Stimulated activated effector memory CD8-positive, alpha-beta T cell treated with anti-CD3 and anti-CD28 coated beads, Interleukin-12 subunit alpha, Interleukin-12 subunit beta, amount 100 ng/mL, for 72 hours (primary cell): ENCODE measurements around the gene UBAC2.
A peak's percentile ranks its signal among the peaks of the same experiment; 100 is the strongest.
"Not testable (repeated sequence)": the region's sequence is repeated elsewhere in the genome, so short reads cannot be mapped to it uniquely, and the experiment has no call there.

Source experiments
- ATAC-seq: fragments of 150-1000 bp; cut with Tn5 transposase; 2 replicates; pipeline ENCODE4 v1.10.0; 2021
- DNase-seq, 2 donors: peaks; one replicate each; pipeline ENCODE4 v3.0.0; 2021 to 2022; ENCODE audit warnings: low spot score in 2 of 2
- H3K27ac Mint-ChIP-seq: one replicate; pipeline ENCODE4 v1.8.0; 2022; ENCODE audit warnings: mild to moderate bottlenecking, mixed read lengths
- H3K36me3 Mint-ChIP-seq: one replicate; pipeline ENCODE4 v1.8.0; 2022; ENCODE audit warnings: mild to moderate bottlenecking, mixed read lengths
- H3K4me1 Mint-ChIP-seq: one replicate; pipeline ENCODE4 v1.8.0; 2022; ENCODE audit warnings: mixed read lengths
- H3K4me3 Mint-ChIP-seq: one replicate; pipeline ENCODE4 v1.8.0; 2022; ENCODE audit warnings: mild to moderate bottlenecking, mixed read lengths
- H3K9me3 Mint-ChIP-seq: one replicate; pipeline ENCODE4 v1.8.0; 2022; ENCODE audit warnings: mixed read lengths

Gene UBAC2

DNA sequence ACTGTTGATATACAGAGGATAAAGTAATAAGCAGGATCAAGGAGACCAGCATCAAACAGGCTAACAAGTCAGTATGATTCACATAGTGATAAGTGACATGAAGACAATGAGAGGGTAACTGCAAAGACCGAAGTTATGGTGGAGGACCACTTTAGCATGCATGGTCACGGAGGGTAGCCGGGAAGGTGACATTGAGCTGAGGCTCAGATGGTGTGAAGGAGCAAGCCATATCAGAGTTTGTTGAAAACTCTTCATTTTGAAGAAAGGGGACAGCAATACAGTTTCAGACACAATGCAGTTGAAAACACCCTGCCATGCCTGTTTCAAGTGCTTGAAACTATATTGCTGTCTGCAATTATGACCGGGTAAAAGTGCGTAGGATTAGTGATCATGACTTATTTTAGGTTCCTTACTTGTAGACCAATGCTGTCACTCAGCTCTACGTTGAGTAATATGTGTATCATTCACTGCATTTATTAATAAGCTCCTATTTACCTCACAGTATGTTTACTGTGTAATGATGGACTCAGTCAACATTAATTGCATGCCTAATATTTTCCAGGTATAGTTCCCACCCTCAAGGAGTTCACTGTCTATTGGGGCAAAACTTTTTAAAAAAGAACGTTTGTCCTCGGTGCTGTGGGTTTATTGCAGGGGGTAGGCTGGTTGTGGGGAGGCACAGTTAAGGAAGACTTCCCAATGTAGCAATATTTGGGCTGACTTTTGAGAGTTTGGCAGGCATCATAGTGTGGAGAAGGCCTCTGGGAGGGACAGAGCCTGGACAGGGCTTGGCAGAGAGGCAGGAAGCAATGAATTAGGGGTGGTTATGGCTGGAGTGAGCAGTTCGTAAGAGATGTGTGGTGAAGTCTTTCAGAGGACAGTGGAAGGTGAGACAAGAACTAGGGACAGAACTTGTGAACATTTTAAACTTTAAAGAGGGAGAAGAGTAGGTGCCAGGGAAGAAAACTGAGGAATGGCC lies 3.2 kb downstream of the UBAC2 start:
- peaks cover 73% of the 10 kb centered on the region for H3K4me1 Mint-ChIP-seq
- ATAC-seq (peak; percentile 65), DNase-seq (peak in 1 of 2 donors; percentile 55)
- H3K27ac Mint-ChIP-seq = peak overlapping the region; percentile 24
- H3K9me3 Mint-ChIP-seq = no peaks in the 10 kb centered on the region
- H3K36me3 Mint-ChIP-seq = peaks cover 69% of the 10 kb centered on the region
- H3K4me3 Mint-ChIP-seq = peak overlapping the region; percentile 88

DNA sequence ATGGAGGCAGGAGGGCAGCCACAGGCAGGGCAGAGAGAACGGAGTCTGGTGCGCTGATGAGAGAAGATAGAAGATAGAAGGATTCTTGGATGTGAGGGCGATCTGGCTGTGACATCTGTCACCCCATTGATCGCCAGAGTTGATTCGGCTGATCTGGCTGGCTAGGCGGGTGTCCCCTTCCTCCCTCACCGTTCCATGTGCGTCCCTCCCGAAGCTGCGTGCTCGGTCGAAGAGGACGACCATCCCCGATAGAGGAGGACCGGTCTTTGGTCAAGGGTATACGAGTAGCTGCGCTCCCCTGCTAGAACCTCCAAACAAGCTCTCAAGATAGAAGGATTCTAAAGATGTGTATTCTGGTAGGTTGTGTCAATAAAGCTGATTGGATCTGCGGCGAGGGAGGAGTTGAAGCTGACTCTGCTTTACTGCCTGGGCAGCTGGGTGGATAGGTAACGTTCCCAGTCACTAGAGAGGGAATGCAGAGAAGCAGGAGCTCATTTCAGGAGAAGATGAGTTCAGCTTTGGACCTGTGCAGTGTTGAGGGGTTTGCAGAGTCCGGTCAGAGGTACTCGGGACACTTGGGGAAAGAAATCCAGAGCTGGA lies 5.1 kb downstream of the UBAC2 start:
- peaks cover 77% of the 10 kb centered on the region for H3K4me1 Mint-ChIP-seq
- ATAC-seq (no peak), DNase-seq (peak in 1 of 2 donors; percentile 46)
- H3K9me3 Mint-ChIP-seq = no peaks in the 10 kb centered on the region
- peaks cover 62% of the 10 kb centered on the region for H3K36me3 Mint-ChIP-seq
- peak overlapping the region; percentile 24 for H3K27ac Mint-ChIP-seq
- H3K4me3 Mint-ChIP-seq = peak overlapping the region; percentile 88

GRCh38 chr13:99206226-99206625 lies 5.6 kb downstream of the UBAC2 start:
- peaks cover 78% of the 10 kb centered on the region for H3K4me1 Mint-ChIP-seq
- no peaks in the 10 kb centered on the region for H3K9me3 Mint-ChIP-seq
- peak overlapping the region; percentile 88 for H3K4me3 Mint-ChIP-seq
- H3K27ac Mint-ChIP-seq = peak overlapping the region; percentile 24
- peaks cover 61% of the 10 kb centered on the region for H3K36me3 Mint-ChIP-seq
- ATAC-seq = no peak
- DNase-seq = no peak

DNA sequence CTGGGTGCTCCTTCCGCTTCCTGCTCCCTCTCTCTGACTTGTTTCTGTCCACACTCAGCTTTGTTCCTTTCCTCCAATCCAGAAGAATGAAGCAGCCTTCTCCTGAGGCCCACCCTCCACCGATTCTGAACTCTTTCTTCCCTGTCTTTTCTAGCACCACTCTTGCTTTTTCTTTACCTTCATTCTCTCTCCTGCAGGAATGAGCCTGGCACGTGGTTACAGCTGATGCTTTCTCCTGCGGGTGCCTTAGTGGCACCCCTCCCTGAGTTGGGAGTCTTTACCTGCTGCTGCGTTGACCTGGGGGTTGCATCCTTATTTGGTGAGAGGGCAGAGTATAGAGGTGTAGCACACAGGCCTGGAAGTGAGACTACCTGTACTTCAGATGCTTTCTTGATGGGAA lies 6.2 kb downstream of the UBAC2 start:
- Mint-ChIP-seq H3K36me3 (peaks cover 54% of the 10 kb centered on the region), H3K27ac (peak overlapping the region; percentile 24)
- DNase-seq = peak in 1 of 2 donors; percentile 43

DNA sequence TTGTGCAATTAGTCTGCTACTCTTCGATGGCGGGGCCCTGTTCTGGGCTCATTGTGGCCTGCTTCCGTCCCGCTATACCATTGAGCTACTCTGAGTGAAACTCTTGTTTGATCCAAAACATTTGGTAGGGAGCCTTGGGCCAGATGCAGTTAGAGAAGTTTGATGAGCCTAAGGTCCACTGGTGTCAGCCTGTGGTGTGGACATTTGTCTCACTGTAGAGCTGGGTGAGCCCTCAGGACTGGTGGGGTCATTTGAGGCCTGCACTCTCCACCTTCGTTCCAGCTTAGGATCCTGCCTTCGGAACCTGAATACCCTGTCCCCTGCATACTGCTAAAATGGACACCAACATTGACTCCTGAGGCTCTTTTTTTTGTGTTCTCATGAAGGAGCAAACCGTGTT lies 6.9 kb downstream of the UBAC2 start:
- Mint-ChIP-seq H3K36me3 (peaks cover 49% of the 10 kb centered on the region), H3K4me3 (no peak overlapping the region), H3K9me3 (no peaks in the 10 kb centered on the region), H3K4me1 (peaks cover 79% of the 10 kb centered on the region), H3K27ac (no peak overlapping the region)
- DNase-seq = peak in 1 of 2 donors; percentile 43
- no peak for ATAC-seq

More for the DNA sequence above, 6.2 kb downstream of the UBAC2 start:
- ATAC-seq = no peak
- H3K9me3 Mint-ChIP-seq = no peaks in the 10 kb centered on the region
- peak overlapping the region; percentile 1 for H3K4me3 Mint-ChIP-seq
- peaks cover 80% of the 10 kb centered on the region for H3K4me1 Mint-ChIP-seq

DNA sequence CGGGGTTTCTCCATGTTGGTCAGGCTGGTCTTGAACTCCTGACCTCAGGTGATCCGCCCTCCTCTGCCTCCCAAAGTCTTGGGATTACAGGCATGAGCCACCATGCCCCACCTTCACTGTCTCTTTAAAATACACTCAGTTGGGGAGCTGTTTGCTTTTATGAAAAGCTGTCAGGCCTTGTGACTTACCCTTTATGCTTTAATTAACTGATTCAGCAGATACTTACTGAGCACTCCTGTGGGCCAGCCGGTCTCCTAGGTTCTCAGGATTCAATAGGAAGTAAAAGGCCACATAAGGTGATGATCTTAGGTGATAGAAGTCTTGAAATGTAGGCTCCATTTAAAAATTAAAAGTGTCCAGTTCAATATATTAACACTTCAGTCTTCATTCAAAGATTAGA lies 7.5 kb downstream of the UBAC2 start:
- H3K27ac Mint-ChIP-seq = no peak overlapping the region
- H3K36me3 Mint-ChIP-seq = peaks cover 50% of the 10 kb centered on the region

DNA sequence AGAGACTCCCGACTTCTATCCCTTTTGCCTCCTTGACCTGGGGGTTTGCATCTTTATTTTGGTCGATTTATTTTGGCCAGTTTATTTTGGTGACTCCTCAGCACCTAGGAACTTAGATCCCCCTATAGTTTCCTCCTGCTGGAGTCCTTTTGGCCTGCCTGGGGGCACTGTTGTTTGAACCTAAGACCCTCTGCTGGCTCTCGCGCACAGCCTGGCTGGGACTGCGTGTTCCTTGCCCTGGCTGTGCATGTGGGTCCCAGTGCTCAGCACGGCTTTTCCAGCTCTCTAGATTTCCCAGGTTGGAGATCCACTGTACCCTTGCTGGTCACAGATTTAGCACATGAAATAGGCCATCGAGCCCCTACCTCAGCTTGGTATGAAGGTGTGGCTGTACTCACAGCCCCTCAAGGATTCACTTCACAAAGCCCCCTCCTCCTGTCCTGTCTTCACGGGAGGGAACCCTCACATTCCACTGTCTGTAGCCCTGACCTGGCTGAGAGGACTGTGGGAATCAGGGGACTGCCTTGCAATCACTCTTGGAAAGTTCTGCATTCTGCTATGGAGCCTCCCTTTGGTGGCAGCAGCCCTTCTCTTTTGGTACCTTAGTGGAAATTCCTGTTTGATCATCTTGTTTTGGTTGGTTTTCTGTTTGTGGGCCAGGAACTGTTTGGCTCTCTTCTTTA lies 8.3 kb downstream of the UBAC2 start:
- H3K36me3 Mint-ChIP-seq = peaks cover 55% of the 10 kb centered on the region
- no peak for ATAC-seq
- H3K4me1 Mint-ChIP-seq = peaks cover 69% of the 10 kb centered on the region
- peak in 1 of 2 donors; percentile 45 for DNase-seq
- H3K27ac Mint-ChIP-seq = peak overlapping the region; percentile 35
- no peaks in the 10 kb centered on the region for H3K9me3 Mint-ChIP-seq
- no peak overlapping the region for H3K4me3 Mint-ChIP-seq

More for the DNA sequence above, 7.5 kb downstream of the UBAC2 start:
- peaks cover 75% of the 10 kb centered on the region for H3K4me1 Mint-ChIP-seq
- H3K4me3 Mint-ChIP-seq = no peak overlapping the region
- DNase-seq = no peak
- no peak for ATAC-seq
- H3K9me3 Mint-ChIP-seq = no peaks in the 10 kb centered on the region

- peaks cover 69% of the 10 kb centered on the region for H3K4me1 Mint-ChIP-seq
- DNase-seq, H3K9me3 Mint-ChIP-seq, H3K4me3 Mint-ChIP-seq, ATAC-seq, H3K27ac Mint-ChIP-seq: not testable (repeated sequence)
- peaks cover 50% of the 10 kb centered on the region for H3K36me3 Mint-ChIP-seq
These were observed 10.0 kb downstream of the UBAC2 start for GRCh38 chr13:99210627-99211026.

GRCh38 chr13:99211421-99212035 lies 10.9 kb downstream of the UBAC2 start:
- peaks cover 46% of the 10 kb centered on the region for H3K36me3 Mint-ChIP-seq
- no peak overlapping the region for H3K4me3 Mint-ChIP-seq
- H3K27ac Mint-ChIP-seq = no peak overlapping the region
- no peaks in the 10 kb centered on the region for H3K9me3 Mint-ChIP-seq
- no peak for ATAC-seq
- no peak for DNase-seq
- peaks cover 63% of the 10 kb centered on the region for H3K4me1 Mint-ChIP-seq

GRCh38 chr13:99214232-99214631 lies 13.6 kb downstream of the UBAC2 start:
- DNase-seq (no peak), ATAC-seq (peak; percentile 87)
- H3K27ac Mint-ChIP-seq = peak overlapping the region; percentile 90
- H3K9me3 Mint-ChIP-seq = no peaks in the 10 kb centered on the region
- peaks cover 45% of the 10 kb centered on the region for H3K36me3 Mint-ChIP-seq
- peak overlapping the region; percentile 63 for H3K4me3 Mint-ChIP-seq
- peaks cover 69% of the 10 kb centered on the region for H3K4me1 Mint-ChIP-seq

- Mint-ChIP-seq H3K4me1 (peaks cover 69% of the 10 kb centered on the region), H3K9me3 (no peaks in the 10 kb centered on the region), H3K36me3 (peaks cover 46% of the 10 kb centered on the region), H3K4me3 (peak overlapping the region; percentile 63), H3K27ac (peak overlapping the region; percentile 90)
- no peak for DNase-seq
- peak; percentile 53 for ATAC-seq
These were observed 14.1 kb downstream of the UBAC2 start for GRCh38 chr13:99214731-99215130.

DNA sequence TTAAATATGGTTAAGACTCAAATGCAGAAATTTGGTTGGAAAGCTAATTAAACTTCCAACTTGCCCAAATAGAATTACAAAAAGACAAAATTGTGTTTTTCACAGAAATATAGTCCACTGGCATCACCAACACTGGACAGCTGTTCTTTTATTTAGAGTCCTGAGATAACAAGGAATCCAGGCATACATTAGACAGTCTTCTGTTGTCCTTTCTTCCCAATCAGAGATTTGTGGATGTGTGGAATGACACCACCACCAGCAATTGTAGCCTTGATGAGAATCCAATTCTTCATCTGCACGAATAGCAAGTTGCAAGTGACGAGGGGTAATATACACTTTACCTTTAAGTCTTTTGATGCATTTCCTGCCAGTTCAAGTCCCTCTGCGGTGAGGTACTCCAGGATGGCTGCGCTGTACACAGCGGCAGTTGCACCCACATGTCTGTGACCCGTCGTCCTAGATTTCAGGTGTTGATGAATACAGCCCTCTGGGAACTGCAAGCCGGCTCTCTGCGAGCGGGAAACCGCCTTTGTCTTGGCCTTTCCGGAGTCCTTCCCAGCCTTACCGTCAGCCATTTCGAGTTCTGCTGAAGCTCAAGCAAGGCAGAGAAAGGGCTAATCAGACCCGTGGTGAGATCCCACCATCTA lies 14.7 kb downstream of the UBAC2 start:
- ATAC-seq (peak; percentile 61), DNase-seq (peak; percentile 38 to 79)
- Mint-ChIP-seq H3K27ac (peak overlapping the region; percentile 90), H3K4me3 (peak overlapping the region; percentile 63), H3K36me3 (peaks cover 45% of the 10 kb centered on the region), H3K4me1 (peaks cover 70% of the 10 kb centered on the region), H3K9me3 (no peaks in the 10 kb centered on the region)

GRCh38 chr13:99217461-99218110 lies 16.9 kb downstream of the UBAC2 start:
- ATAC-seq (no peak), DNase-seq (peak in 1 of 2 donors; percentile 68)
- H3K36me3 Mint-ChIP-seq = peaks cover 36% of the 10 kb centered on the region
- peak overlapping the region; percentile 92 for H3K27ac Mint-ChIP-seq
- no peaks in the 10 kb centered on the region for H3K9me3 Mint-ChIP-seq
- H3K4me3 Mint-ChIP-seq = peak overlapping the region; percentile 63
- H3K4me1 Mint-ChIP-seq = peaks cover 78% of the 10 kb centered on the region

DNA sequence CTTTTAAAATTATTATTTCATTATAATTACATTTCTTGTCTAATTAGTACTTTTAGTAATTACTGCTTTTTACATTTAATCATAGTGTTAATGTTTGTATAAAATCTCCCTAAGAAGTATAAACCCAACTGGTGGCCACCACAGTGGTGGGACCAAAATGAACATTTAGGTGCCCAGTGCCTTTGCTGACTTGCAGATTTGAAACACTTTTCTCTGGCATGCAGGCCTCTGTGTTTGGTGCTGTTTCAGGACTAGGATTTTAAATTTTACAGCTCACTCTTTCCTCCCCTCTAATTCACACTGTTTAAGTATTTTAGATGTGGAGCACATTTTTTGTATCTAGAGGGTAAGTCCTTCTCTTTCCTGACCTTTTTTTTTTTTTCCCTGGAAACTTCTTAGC lies 17.5 kb downstream of the UBAC2 start:
- Mint-ChIP-seq H3K4me3 (peak overlapping the region; percentile 63), H3K36me3 (peaks cover 35% of the 10 kb centered on the region), H3K9me3 (peaks cover under 1% of the 10 kb centered on the region), H3K4me1 (peaks cover 81% of the 10 kb centered on the region), H3K27ac (peak overlapping the region; percentile 92)
- ATAC-seq = no peak
- DNase-seq = no peak
